Stomach (tissue), 9 donors: ENCODE measurements around the gene SURF1. TPM values are rescaled to one million over a fixed set of nuclear protein-coding genes. Genes with fewer than 3 reads are reported as not detected.
A peak's percentile ranks its signal among the peaks of the same experiment; 100 is the strongest.

Experiments
- DNase-seq, 2 donors: peaks; one replicate each; pipeline versions ENCODE4 v3.0.0 to v3.0.0-alpha.2; 2013 to 2019
- H3K27ac ChIP-seq, 5 donors: fragments of 200-600 bp in 4 of 5; sonication (generic) in 4 of 5; one replicate each; pipeline ENCODE4 v1.5.1; 2013 to 2019; ENCODE audit warnings: mild to moderate bottlenecking in 1 of 5, moderate library complexity in 1 of 5
- H3K27me3 ChIP-seq, 3 donors: fragments of 200-600 bp; sonication (generic); one replicate each; pipeline ENCODE4 v1.5.1; 2017 to 2019; ENCODE audit warnings: mixed run types in 1 of 3
- H3K36me3 ChIP-seq, 4 donors: fragments of 200-600 bp; sonication (generic); 1 replicate in 3 of 4; 2 replicates in 1 of 4; pipeline ENCODE4 v1.5.1; 2016 to 2019
- H3K4me1 ChIP-seq, 4 donors: fragments of 200-600 bp; sonication (generic); one replicate each; pipeline ENCODE4 v1.5.1; 2016 to 2019
- H3K4me3 ChIP-seq, 4 donors: fragments of 200-600 bp; sonication (generic) in 3 of 4; one replicate each; pipeline ENCODE4 v1.5.1; 2016 to 2019; ENCODE audit warnings: mild to moderate bottlenecking in 1 of 4
- H3K9me3 ChIP-seq, 4 donors: fragments of 200-600 bp; sonication (generic); one replicate each; pipeline ENCODE4 v1.5.1; 2016 to 2019
- EP300 ChIP-seq: sonication (generic); formaldehyde crosslinking; IDR thresholded peaks from one replicate; pipeline ENCODE4 v1.6.1; 2017; ENCODE audit warnings: antibody characterized with exemption
- POLR2A ChIP-seq, 4 donors: fragments of 450-650 bp; IDR thresholded peaks; one replicate each; pipeline ENCODE4 v1.6.1; 2016; ENCODE audit warnings: antibody characterized with exemption in 4 of 4, control low read depth in 2 of 4, mild to moderate bottlenecking in 1 of 4, moderate library complexity in 1 of 4
- POLR2AphosphoS5 ChIP-seq, 3 donors: sonication (generic); formaldehyde crosslinking; IDR thresholded peaks; one replicate each; pipeline ENCODE4 v1.6.1; 2016; ENCODE audit warnings: antibody characterized with exemption in 3 of 3
- WGBS, 5 donors: extraction: QIAGEN DNeasy Blood & Tissue Kit in 3 of 5; methylation state at CpG; one replicate each; pipeline versions ENCODE4 v1.1.5 to v1.1.7; 2013 to 2018; 5-methylcytosine and 5-hydroxymethylcytosine counted together
- intact Hi-C: fragments of 100-400 bp; cut with DNase I; formaldehyde crosslinking; loops from one replicate; pipeline ENCODE4 v1.15.1; 2023; ENCODE audit warnings: low total_unique reads
- polyA plus RNA-seq, 3 donors: library from polyadenylated mRNA; stranded (reverse); fragments of 200-250 nt; gene quantifications; one replicate each; pipeline ENCODE4 v1.2.3, GENCODE V29; 2013
- total RNA-seq, 5 donors: library from RNA; depleted of rRNA; stranded (reverse); fragments of >200 nt; gene quantifications; one replicate each; pipeline versions ENCODE4 v1.1.0 to v1.2.3, GENCODE V29; 2014 to 2016
- TF ChIP-seq, protein P1 (sequence below), 7 experiments: fragments of 450-650 bp in 4 of 7; fragments of 200-600 bp in 3 of 7; sonication (generic) in 3 of 7; IDR thresholded peaks; one replicate each; pipeline ENCODE4 v1.5.1; 2016 to 2019; ENCODE audit warnings: antibody characterized with exemption in 7 of 7, control low read depth in 2 of 7, mild to moderate bottlenecking in 1 of 7
- donor health status: healthy with polysubstance abuse.
- donor health status: Bipolar disorder and iron deficiency.
- donor health status: healthy.

Gene SURF1
- total and polyA plus RNA-seq, 8 donors = 1.7 to 118 (median 45.3) TPM

DNA sequence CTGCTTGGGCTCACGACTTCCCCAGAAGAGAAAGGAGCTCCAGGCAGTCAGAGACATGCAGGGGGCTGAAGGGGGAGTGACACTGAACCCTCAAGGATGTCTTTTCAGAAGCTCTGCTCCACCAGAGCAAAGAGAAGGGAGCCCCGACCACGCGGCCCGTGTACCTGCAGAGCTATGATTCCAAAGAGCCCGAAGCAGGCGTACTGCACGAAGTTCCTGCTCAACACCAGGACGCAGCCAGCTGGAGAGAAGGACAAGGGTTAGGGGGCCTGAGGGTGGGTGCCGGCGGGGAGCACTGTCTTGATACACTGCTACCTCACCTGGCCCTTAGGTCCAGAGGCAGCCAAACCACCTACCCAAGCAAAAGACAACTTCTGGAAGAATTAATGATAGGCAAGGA is 10.1 kb upstream of the SURF1 start:
- no peak for DNase-seq
- Histone ChIP-seq H3K36me3 (peaks cover 71 to 83% (median 77%) of the 10 kb centered on the region in 4 donors), H3K4me1 (peaks cover 43 to 69% (median 51%) of the 10 kb centered on the region in 4 donors), H3K27me3 (no peaks in the 10 kb centered on the region), H3K27ac (no peak overlapping the region), H3K4me3 (no peak overlapping the region), H3K9me3 (no peaks in the 10 kb centered on the region)
- intact Hi-C loops = no loop called here
- no peak for TF ChIP-seq POLR2A (IDR thresholded peaks at IDR 0.05)
- WGBS, 5 donors = 87 to 94% (median 91%) methylated on average over 11 of the region's 11 CpGs

GRCh38 chr9:133362359-133363044 is 6.2 kb upstream of the SURF1 start:
- peak overlapping the region in 1 of 5 donors; percentile 20 for H3K27ac ChIP-seq
- H3K36me3 ChIP-seq = peaks cover 69 to 92% (median 84%) of the 10 kb centered on the region in 4 donors
- H3K27me3 ChIP-seq = no peaks in the 10 kb centered on the region
- no peaks in the 10 kb centered on the region for H3K9me3 ChIP-seq
- TF ChIP-seq POLR2A (IDR thresholded peaks at IDR 0.05) = no peak
- no peak for TF ChIP-seq POLR2AphosphoS5 (IDR thresholded peaks at IDR 0.05)
- TF ChIP-seq, protein P1, sequence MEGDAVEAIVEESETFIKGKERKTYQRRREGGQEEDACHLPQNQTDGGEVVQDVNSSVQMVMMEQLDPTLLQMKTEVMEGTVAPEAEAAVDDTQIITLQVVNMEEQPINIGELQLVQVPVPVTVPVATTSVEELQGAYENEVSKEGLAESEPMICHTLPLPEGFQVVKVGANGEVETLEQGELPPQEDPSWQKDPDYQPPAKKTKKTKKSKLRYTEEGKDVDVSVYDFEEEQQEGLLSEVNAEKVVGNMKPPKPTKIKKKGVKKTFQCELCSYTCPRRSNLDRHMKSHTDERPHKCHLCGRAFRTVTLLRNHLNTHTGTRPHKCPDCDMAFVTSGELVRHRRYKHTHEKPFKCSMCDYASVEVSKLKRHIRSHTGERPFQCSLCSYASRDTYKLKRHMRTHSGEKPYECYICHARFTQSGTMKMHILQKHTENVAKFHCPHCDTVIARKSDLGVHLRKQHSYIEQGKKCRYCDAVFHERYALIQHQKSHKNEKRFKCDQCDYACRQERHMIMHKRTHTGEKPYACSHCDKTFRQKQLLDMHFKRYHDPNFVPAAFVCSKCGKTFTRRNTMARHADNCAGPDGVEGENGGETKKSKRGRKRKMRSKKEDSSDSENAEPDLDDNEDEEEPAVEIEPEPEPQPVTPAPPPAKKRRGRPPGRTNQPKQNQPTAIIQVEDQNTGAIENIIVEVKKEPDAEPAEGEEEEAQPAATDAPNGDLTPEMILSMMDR (IDR thresholded peaks at IDR 0.05) = no peak
- TF ChIP-seq EP300 = no peak
- no peak overlapping the region for H3K4me3 ChIP-seq
- 83 to 88% (median 86%) methylated on average over 13 to 15 of the region's 15 CpGs for WGBS, 5 donors
- intact Hi-C loops = no loop called here
- DNase-seq = no peak
- H3K4me1 ChIP-seq = peaks cover 19 to 61% (median 43%) of the 10 kb centered on the region in 4 donors

- Histone ChIP-seq H3K27ac (peak overlapping the region in 1 of 5 donors; percentile 37), H3K27me3 (no peaks in the 10 kb centered on the region), H3K9me3 (no peaks in the 10 kb centered on the region), H3K4me1 (peaks cover 19 to 61% (median 43%) of the 10 kb centered on the region in 4 donors), H3K36me3 (peaks cover 60 to 83% (median 75%) of the 10 kb centered on the region in 4 donors), H3K4me3 (no peak overlapping the region)
- TF ChIP-seq, protein P1 (IDR thresholded peaks at IDR 0.05) = no peak
- no peak for TF ChIP-seq POLR2A (IDR thresholded peaks at IDR 0.05)
- no peak for TF ChIP-seq EP300
- no peak for TF ChIP-seq POLR2AphosphoS5 (IDR thresholded peaks at IDR 0.05)
- WGBS, 5 donors = 72 to 79% (median 74%) methylated on average over 13 of the region's 13 CpGs
- no peak for DNase-seq
- intact Hi-C loops = no loop called here
Measured at GRCh38 chr9:133361507-133362092, 5.3 kb upstream of the SURF1 start.

DNA sequence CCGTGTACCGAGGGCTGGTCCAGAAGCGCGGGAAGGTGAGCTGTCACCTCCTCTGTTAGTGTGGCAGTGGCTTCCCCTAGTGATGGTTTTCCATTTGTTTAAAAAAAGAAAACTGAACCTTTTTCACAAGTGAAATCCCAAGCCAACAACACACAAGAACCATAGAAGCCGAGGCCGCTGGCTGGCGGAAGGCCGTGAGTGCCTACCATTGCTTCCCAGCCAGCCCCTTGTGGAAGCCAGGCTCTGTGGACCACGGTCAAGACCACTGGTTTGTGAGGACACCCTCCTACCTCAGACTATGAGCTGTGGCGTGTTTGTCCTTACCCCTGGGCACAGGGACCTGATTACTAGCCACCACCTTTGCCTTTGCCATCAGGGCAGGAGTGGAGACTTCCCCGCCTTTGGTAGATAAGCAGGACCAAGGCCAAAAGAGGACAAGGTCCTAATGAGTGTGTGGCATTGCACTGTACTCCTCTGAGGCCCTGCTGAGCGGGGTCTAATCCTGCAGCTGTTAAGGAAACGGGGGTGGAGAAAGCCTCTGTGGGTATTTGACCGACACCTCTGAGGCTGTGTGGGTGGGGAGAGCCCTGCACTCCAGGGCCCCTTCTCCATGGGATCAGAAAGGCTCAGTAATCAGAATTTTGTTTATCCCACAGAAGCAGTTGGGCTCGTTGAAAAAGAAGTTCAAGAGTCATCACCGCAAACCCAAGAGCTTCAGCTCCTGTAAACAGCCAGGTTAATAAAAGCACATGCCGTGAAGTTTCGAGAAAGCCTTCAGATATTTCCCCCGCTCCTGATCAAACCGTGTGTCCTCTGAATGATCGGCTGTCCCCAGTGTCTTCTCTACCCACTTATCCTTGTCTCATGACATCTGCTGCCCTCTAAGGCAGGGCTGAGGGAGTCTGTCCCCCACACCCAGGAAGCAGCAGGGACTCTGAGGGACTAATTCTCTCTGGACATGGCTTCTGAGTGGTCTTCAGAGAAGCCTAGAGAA is 4.4 kb upstream of the SURF1 start:
- TF ChIP-seq, protein P1 (IDR thresholded peaks at IDR 0.05) = no peak
- TF ChIP-seq EP300 (no peak), POLR2AphosphoS5 (IDR thresholded peaks at IDR 0.05) (no peak), POLR2A (IDR thresholded peaks at IDR 0.05) (no peak)
- 63 to 73% (median 64%) methylated on average over 21 of the region's 21 CpGs for WGBS, 5 donors
- Histone ChIP-seq H3K27me3 (no peaks in the 10 kb centered on the region), H3K4me1 (peaks cover 21 to 61% (median 44%) of the 10 kb centered on the region in 4 donors), H3K4me3 (no peak overlapping the region), H3K9me3 (no peaks in the 10 kb centered on the region), H3K36me3 (peaks cover 51 to 74% (median 66%) of the 10 kb centered on the region in 4 donors), H3K27ac (peak overlapping the region in 3 of 5 donors; percentile 11 to 37 (median 27))
- no peak for DNase-seq
- intact Hi-C loops = no loop called here
